Kidney tubule cell (primary cell): ENCODE results near the gene ORC3.

Experiments used
- DNase-seq: peaks from one replicate; pipeline ENCODE4 v3.0.0-alpha.2; 2018; ENCODE audit warnings: low spot score

Gene ORC3

DNA sequence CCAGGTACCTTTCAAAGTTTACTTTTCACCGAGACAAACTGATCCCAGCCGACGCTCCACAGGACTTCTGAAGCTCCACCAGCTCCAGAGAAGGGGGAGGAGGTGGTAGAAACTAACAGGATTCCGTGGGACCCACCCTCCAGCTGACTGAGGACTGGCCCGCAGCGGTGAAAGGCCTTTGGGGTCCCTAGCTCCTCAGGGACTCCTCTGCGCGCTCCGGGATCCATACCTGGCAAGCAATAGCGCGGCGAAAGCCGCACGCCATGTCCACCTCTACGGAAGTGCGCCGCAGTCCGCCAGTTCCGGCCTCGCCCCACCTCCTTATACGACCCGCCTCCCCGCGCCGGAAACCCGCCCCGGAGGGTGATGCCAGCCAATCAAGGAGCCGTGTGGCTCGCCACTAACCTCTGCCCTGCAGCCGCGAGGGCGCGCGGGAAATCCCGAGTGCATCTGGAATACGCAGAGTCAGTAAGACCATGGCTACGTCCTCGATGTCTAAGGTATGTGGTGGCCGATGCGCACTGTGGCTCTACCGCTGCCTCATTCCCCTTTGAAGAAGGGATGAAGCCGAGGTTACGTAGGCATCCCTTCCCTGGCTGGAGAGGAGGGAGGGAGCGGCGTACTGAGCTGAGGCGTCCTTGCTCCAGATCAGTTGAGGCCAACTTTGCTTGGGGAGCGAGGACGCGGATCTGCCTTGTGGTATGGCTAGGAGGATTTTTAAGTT is at the start of gene ORC3, which contains the start of gene RARS2:
Gene ORC3, plus strand, starts transcription at position 443 of the 724 bp plus-strand sequence. Its CDS starts 34 bp downstream, at position 477.
Gene RARS2, minus strand, starts transcription at position 295 of the 724 bp plus-strand sequence. Its CDS starts 30 bp downstream, at position 265.
- peak; percentile 97 for DNase-seq

DNA sequence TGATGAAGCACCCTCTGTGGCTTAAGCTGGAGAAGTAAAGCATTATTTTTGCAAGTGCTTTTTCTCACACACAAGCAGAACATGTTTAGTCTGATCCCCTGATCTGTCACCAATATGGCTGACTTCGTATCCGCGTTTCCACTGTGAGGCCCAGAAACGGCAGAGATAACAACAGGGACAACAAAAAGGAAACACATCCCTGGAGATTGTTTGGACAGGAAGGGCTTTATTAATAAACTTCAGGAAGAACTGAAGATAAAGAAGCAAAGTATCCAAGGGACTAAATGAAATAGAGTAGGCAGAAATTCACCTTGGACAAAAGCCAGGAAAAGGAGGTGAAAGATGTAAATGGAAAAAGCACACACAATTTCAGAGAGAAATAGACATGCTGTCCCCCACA is 49.4 kb upstream of the ORC3 start:
- DNase-seq, result no peak

DNA sequence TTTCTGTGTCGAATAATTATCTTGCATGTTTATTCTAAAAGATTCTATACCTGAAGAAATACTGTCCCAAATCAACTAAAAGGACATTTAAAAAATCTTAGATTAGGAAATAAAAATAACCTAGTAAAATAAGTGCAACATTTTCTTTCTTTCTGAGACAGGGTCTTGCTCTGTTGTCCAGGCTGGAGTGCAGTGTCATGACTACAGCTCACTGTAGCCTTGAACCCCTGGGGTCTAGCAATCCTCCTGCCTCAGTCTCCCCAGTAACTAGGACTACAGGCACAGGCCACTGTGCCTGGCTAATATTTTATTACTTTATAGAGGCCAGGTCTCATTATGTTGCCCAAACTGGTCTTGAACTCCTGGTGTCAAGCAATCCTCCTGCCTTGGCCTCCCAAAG is 48.9 kb upstream of the ORC3 start:
- no peak for DNase-seq

- DNase-seq, result no peak
These were observed 48.2 kb upstream of the ORC3 start for GRCh38 chr6:87541744-87542143.

DNA sequence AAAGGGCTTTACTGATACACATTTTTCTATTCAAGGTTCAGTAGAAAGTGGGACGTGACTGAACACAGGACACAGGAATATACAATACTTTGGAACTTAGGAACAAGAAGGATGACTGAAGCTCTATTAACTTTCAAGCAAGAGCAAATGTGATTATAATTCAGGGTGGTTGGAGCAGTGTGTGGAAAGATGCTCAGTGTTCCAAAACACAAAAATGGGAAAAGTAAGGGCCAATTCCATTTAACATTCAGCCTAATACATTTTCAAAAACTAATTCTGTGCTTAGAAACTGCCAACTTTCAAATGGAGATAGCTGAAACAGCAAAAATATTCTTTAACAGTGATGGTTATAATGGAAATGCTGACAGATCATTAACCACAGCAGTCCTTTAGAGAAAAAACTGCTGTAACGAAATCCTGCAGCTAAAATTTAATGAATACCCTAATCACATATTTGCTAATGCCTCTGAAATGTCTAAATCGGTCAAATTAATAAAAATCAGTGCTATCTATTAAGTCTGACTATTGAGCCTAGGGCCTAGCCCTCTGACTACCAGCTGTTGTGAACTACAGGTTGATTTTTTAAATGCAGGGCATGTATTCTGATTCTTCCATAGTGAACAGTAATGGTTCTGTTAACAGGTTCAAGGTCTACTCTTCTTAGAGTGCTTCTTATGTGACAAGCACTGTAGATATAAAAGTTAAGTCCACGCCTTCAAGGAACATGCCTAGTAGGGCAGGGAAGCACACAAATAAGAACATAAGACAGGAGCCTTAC is 46.0 kb upstream of the ORC3 start:
- DNase-seq, result peak; percentile 8

GRCh38 chr6:87544474-87544735 is 45.5 kb upstream of the ORC3 start:
- no peak for DNase-seq

DNA sequence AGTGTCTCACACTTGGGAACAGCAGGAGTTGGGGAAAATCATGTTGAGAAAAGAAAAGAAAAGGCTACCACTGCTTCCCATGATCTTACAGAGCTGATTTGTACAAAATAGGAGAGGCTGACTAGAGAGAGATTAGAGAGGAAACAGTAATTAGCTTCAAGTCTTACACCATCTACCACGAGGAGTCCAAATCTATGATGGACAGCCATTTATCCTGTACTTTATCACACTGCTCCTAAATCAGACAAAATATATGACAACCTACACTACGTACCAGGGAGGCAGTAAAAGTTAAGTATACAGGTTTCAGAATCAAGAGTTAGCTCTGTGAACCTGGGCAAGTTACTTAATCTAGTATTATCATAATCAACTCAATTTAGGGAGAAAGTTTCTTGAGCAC is 38.1 kb upstream of the ORC3 start:
- no peak for DNase-seq

DNA sequence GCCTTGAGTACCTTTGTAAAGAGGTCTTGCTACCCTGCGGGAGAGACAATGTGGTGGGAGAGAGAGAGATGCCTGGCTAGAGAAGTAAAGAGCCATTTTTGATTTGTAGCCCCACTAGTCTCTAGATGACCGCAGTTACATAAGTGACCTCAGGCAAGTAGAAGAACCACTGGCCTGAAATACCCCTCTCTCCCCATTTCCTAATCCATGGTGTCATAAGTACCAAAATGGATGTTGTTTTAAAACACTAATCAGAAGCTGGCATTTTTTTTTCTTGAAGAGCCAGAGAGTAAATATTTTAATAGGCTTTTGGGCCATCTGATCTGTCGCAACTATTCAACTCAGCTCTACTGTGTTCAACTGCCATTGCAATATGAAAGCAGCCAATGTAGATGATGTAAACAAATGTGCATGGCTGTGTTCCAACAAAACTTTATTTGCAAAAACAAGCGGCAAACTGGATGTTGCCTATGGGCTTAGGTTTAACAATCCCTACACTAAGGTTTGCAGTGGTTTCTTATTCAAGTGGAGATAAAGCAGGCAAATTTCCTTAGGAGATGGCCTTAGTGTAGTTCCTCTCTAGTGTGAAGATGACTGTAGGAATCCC is 36.7 kb upstream of the ORC3 start:
- DNase-seq, result no peak

DNA sequence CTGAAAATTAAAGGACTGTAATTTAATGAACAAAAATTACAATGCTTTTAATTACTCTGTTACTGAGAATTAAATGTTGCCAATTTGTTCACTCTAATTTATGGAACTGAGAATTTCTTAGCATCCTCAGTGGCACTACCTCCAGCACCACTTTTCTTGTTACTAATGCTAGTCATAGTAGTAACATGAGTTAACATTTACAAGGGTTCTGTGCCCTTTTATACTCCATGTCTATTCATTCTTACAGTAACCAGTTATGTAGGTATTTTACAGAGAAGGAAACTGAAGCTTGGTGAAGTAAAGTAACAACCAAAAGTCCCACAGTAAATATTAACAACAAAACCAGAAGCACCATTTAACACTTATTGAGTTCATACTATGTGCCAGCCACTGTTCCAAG is 34.4 kb upstream of the ORC3 start:
- DNase-seq, result no peak

- no peak for DNase-seq
These were observed 31.5 kb upstream of the ORC3 start for GRCh38 chr6:87558446-87558845.

DNA sequence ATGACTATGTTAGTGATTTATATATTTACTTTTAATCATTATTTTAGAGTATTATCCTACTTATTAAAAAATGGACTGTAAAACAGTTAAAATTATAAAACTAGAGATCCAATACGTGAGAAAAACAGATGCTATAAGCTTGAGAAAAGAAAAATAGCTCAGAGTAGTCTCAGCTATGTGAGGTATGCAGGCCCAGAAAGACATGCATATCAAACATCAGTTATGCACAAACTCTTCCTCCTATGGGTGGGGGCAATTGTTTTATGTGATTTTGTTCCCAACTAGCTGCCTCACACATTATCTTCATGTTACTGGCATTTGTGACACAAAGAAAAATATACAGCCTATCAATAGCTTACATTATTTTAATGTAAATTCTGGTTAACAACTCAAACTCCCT is 28.9 kb upstream of the ORC3 start:
- DNase-seq, result no peak

DNA sequence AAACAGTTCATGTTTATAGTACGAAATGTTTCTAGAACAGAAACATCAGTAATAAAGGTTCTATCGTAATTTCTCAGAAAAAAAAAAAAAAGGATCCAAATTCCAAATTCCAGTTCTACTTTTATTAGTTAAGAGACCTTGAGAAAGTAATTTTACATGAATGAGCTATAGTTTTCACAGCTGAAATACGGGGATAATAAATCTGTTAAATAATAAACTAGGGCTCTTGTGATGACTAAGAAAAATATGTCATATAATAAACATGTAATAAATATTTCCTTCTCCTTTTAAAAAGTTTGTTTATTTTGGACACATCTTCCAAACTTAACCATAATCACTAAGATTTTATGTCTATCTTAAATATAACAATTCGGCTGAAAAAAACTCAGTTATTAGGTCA is 17.9 kb upstream of the ORC3 start:
- no peak for DNase-seq

GRCh38 chr6:87572883-87573282 is 17.1 kb upstream of the ORC3 start:
- no peak for DNase-seq

DNA sequence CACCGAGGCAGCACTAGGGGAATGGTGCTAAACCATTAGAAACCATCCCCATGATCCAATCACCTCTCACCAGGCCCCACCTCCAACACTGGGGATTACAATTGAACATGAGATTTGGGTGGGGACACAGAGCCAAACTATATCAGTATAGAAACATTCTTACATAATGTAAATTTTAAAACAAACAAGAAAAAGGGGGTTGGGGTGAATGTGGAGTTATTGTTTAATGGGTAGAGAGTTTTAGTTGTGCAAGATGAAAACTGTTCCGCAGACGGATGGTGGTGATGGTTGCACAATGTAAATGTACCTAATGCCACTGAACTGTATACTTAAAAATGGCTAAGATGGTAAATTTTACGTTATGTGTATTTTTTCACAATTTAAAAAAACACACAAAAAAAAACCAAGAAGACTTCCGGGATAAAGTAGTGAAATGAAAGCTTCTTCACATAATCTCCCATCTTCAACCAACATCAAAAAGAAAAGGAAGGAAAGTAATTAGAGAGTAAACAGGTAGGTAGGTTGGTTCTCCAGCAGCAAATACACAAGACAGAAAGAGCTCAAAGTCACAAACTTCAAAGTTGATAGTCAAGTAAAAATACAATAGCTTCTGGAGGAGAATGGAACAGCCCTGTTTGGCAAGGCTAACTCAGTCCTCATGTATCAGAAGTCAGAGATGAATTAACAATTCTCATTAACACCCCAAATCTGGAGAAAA is 16.5 kb upstream of the ORC3 start:
- DNase-seq, result no peak

- DNase-seq, result peak; percentile 60
These were observed 15.6 kb upstream of the ORC3 start for GRCh38 chr6:87574237-87574804.

GRCh38 chr6:87575423-87575822 is 14.5 kb upstream of the ORC3 start:
- DNase-seq, result no peak

- no peak for DNase-seq
These were observed 6.1 kb upstream of the ORC3 start for GRCh38 chr6:87583822-87584221.

DNA sequence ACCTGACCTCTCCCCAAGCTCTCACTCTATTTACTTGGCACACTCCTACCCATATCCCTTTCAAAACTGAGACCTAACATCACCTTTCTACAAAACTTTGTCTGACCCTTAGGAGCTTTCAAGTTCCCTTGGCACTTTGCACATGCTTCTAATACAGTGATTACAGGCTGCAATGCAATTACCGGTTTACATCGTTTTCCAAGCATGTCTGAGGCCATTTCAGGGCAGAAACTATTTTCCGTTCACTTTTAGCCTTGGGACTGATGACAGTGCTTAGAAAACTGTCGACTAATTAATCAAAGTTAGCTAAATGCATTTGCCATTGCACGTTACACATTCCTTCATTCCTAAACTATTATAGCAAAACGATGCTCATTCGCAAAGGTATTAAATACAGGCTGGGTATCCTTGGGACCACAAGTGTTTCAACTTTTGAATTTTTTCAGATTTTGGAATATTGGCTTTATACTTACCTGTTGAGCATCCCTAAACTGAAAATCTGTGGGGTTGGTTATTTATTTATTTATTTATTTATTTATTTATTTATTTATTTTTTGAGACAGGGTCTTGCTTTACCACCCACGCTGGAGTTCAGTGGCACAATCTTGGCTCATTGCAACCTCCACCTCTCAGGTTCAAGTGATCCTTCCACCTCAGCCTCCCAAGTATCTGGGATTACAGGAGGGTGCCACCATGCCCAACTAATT is 3.4 kb upstream of the ORC3 start:
- no peak for DNase-seq

GRCh38 chr6:87588756-87589407 is 1.1 kb upstream of the ORC3 start:
- DNase-seq, result peak; percentile 4

GRCh38 chr6:87590417-87590880 is 514 bp downstream of the ORC3 start:
- DNase-seq, result no peak

- no peak for DNase-seq
These were observed 1.1 kb downstream of the ORC3 start for GRCh38 chr6:87590990-87591389.
